HG02678 (cell line): ENCODE measurements around the gene LLGL1.
A peak's percentile ranks its signal among the peaks of the same experiment; 100 is the strongest.

ENCODE experiments used
- ATAC-seq: cut with Tn5 transposase; IDR thresholded peaks from one replicate; pipeline ENCODE4 v1.9.1; 2021; ENCODE audit warnings: mild to moderate bottlenecking, moderate library complexity; ENCODE audit not compliant: unreplicated experiment

LLGL1 gene

DNA sequence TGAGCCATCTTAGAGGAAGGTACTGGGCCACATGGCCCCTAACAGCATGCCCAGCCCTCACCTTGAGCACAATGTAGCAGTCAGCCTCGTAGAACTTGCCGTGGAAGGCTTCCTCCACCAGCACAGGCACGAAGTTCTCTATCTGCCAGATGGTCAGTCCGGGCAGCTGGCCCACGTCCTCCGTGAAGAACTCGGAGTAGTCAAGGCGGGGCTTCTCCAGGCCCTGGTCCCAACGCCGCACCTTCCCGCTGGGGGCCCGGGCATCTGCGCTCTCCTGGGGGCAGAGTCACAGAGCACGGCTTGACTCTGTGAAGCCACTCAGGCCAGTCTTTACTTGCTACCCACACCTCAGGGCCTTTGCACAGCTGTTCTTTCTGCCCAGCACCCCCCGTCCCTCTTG lies 25.8 kb downstream of the LLGL1 start:
- no peak for ATAC-seq

DNA sequence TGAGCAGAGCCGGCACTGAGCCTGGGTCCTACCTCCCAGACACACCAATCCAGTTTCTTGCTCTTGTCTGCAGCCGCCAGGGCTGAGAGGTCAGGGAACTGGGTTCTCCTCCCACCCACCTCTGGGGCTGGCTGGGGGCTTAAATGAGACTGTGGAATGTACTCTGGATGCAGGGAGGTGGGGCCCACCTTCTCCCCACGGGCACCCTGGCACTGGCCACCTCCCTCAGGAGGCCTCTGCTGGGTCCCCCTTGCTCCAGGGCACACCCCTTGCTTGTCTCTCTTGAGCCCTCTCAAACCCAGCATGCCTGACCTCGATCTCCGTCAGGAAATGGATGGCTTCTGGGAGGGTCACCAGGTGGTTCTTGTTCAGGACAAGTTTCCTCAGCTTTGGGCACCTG lies 26.7 kb downstream of the LLGL1 start:
- no peak for ATAC-seq

DNA sequence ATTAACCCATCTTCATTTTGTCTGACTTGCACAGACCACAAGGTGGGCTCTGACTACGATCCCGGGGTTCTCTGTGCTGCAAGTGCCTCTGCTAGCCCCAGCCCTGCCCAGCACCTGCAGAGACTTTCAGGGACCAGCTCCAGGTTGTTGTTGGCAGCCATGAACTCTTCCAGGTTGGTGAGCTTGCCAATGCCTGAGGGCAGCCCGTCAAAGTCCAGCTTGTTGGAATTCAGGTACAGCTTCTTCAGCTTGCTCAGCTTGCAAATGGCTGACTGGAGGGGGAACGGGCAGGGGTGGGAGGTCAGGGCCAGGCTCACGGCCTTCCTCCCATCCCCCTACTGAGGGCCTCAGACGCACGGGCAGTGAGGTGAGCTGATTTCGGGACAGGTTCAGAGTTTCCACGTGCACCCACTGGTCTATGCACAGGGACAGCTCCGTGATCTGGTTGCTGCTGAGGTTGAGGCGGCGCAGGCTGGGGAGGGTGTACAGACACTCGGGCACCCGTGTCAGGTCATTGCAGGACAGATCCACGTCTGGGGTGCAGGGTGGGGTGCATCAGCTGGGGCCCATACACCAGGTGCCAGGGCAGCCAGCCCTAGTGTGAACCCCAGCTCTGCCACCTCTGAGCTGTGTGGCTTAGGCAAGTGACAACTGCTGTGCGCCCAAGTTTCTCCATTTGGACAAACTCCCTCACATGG lies 27.9 kb downstream of the LLGL1 start:
- ATAC-seq, result no peak

DNA sequence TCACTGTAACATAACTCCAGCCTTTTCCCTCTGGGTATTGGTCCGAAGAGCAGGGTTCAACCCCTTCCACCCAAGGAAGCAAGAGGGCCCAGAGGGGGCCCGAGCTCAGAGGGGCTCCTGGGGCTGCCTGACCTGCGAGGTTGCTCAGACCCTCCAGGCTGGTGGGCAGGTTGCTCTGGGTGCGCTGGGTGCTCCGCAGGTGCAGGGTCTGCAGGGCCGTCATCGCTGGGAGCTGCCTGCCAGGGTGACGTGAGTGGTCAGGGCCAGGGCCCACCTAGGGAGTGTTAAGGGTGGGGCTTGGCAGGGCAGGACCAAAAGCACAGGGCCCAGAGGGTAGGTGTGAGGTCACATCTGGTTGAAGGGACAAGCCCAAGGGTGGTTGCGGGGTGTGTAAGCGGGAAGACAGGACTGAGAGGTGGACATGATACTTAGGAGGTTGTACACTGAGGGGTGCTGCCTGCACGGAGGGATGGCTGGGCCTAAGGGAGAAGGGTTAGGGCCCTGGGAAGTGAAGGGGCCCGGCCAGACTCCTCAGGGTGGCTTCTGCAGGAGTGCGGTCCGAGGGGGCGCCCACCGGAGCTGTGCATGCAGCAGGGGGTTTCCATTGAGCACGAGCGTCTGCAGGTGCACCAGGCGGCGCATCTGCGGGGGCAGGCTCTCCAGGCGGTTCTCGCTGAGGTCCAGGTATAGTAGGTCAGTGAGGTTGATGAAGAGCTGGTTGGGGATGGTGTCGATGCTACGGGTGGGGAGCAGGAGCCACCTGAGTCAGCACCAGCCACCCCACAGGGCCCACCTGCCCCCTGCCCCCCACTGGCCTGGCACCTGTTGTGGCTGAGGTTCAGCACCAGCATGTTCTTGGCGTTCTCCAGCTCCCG lies 28.7 kb downstream of the LLGL1 start:
- no peak for ATAC-seq

DNA sequence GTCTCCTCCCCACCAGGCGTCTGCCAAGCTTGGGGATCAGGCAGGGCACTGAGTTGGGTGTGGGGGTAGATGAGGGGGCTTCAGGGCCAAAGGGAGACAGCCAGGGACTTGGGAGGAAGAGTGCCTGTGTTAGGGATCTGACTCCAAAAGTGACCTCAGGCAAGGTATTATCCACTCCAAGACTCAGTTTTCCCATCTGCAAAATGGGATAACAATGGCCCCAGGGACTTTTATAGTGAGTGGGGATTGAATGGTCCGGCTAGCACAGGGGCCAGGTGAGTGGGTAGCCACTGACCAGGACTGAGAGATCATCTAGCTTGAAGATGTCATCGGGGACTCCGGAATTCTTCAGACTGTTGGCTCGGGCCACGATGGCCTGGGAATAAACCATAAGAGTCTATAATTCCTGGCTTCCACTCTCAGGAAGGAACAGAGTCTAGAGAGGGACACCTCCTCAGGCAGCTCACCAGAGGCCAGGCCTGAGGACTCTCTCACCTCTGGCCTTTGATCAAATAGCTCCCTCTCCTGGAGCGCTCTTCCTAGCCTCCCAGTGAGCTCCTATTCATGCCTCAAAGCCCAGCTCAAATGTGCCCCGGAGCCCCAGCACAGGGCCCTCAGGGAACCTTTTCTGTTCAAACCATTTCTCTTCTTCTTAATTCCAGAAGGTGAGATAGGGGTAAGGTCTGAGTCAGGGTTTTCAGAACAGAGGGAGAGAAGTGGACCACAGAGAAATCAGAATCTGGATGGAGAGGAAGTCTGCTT lies 29.6 kb downstream of the LLGL1 start:
- ATAC-seq, result no peak

DNA sequence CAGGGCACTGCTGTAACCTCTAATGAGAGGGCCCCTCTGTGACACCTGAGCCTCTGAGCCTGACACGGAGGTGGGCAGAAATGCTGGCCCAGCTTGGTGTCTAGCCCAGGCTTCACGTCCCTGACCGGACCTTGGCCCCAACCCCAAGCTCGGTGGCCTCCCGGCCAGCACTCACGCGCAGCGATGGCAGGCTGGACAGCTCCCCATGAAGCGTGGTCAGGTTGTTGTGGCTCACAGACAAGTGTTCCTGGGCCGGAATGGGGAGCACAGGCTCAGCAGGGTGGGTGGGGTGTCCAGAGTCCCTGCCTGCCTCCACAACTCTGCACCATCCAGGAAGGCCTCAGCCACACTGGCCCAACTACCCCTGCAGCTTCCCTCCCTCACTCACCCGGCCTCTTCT lies 30.9 kb downstream of the LLGL1 start:
- no peak for ATAC-seq

DNA sequence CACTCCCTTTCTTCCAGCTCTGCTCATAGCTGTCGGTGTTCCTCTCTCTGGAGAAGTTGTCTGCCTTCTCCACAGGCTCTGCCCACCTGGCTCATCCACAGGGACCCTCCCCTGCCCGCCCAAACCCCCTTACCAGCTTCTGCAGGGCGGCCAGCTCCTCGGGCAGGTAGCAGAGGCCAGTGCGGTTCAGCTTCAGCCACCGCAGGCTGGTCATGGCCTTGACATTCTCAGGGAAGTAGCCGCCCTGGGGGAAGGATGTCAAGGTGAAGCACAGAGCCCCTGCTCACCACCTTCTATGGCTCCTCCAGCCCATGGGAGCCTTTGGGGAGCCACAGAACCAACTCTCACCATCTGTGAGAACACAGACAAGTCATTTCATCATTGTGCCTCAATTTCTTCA lies 31.3 kb downstream of the LLGL1 start:
- no peak for ATAC-seq

DNA sequence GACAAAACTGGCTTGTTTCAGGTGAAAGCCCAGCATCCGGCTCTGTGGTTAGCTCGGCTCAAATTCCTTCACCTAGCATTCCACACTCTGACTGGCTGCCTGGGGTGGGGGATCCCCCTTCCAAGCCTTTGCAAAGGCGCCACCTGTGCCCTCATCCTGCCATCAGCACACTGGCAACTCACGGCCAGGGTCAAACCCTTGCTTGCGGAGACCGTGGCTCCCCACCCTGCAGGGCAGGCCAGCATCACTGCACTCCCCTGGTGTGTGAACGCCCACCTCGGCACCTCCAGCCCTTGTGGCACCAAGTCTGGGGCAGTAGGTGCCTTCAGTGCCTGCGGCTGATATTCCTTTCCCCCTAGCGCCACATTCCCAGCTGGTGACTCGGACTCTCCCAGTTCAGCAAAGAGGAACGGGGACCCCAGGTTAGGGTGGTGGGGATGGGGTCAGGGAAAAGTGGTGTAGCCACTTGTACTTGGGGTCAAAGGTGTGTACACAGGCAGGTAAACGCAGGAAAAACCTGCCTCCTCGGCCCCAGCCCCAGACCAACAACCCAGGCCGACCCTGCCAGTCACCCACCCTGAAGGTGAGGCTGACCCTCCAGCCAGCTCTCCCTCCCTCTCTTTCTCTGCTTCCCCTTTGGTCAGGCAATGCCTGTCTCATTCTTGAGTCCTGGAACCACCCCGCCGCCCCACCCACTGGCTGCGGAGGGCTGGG lies 32.0 kb downstream of the LLGL1 start:
- peak; percentile 4 for ATAC-seq

DNA sequence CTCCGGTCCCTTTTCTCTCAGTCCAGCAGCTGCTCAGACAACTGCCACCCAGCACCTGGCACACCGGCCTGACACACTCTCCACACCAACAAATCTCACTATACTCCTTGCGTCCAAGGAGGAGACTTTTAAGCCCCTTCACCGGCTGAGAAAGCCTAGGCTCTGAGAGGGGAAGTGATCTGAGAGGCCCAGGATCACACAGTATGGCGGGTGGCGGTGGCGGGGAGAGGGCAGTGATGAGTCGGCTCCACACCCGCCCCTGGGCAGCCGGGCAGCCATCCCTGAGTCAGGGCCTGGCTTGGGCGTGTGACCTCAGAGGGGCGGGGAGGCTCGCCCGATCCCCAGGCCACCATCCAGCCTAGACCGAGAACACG lies 32.5 kb downstream of the LLGL1 start:
- ATAC-seq, result peak; percentile 16

DNA sequence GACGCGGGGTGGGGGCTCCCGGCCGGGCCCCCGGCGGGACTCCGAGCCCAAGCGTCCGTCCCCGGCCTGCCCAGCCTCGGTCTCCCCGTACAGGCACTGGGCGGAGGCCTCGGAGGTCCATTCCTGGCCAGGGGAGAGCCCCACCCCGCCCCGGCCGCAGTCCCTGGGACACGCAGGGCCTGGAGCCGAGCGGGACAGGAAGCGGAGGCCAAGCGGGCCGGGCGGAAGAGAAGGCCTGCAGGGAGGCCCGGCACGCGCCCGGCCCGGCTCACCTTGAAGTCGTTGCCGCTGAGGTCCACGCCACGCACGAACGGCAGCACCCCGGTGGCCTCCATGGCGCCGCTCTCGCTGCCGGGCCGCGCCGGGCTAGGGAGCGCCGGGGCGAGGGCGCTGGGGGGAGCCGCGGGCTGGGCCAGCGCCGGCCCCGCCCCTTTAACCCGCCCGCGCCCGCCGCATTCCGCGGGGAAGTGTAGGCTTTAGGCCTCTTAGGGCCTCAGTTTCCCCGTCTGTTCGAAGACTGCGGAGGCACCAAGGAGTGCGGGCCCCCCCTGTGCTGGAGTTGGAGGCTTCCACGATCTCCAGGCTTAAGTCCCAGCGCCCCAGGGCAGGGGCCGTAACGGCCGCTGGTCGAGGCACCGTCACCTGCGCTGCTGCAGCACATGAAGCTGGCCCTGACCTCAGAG lies 33.1 kb downstream of the LLGL1 start, which contains the start of gene FLII:
TSS of gene FLII (minus strand) at position 383 of the 683 bp plus-strand sequence. CDS start at position 335, 48 bp downstream.
- ATAC-seq, result peak; percentile 30

DNA sequence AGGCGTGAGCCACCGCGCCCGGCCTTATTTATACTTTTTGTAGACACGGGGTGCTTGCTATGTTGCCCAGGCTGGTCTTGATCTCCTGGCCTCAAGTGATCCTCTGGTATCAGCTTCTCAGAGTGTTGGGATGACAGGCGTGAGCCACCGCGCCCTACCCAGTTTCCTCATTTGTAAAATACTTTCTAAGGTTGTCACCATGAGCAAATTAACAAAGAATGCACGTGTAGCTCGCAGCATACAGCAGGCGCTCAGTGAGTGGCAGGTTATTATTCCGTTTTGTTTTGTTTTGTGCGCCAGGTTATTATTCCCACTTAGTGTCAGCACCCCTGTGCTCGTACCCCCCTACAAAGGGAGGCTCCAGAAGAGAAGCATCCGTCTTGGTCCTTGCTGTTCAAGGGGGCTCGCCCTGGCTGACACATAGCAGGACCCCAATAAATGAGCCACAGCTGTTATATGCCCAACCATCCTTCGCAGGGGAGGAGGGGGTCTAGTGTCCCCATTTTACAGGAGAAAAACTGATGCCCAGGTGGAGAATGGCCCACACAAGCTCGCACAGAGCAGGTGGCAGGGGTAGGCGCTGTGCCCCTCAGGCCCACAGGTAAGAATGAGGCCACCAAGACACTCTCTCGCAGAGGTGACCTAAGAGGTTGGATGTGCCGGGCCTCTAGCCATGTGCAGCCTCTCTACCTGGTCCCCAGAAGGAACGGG lies 34.3 kb downstream of the LLGL1 start:
- no peak for ATAC-seq

DNA sequence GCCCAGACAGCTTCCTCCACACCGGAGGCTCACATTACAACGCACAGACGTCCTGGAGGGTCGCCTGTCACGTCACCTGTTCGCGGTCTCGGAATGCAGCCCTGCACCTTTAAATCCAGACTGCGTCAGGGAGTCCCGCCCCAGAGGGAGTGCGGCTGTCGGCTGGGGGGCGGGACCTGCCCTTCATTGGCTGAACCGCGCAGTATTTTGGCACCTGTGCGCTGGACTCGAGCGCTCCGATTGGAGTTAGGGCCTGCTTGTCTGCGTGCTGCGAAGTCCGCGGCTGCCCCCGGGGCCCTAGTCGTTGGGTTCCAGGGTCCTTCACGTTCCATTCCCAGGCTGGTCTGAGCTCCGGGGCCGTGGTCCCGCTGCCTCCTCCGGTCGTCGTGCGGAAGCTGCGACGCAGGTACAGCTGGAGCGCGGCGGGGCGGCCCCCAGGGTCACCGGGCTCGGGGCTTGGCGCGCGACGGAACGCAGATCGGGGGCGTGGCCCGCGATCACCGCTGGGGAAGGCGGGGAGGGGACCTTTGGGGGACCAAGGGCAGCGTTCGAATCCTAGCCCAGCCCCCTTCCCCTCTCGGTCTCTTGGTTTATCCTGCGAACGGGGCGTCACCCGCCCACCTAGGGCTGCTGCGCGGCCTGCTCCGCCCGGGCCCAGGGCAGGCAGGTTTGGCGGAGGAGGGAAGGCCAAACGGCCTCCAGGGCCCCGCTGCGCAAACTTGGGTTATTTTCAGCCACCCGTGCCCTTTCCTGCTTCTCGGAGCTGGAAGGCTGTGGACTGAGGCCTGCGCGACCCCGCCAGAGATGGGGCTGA lies 35.1 kb downstream of the LLGL1 start, which contains the start of gene MIEF2:
TSS of gene MIEF2 (plus strand) at position 331 of the 814 bp plus-strand sequence. CDS start 2,059 bp downstream, outside the sequence.
- peak; percentile 81 for ATAC-seq

DNA sequence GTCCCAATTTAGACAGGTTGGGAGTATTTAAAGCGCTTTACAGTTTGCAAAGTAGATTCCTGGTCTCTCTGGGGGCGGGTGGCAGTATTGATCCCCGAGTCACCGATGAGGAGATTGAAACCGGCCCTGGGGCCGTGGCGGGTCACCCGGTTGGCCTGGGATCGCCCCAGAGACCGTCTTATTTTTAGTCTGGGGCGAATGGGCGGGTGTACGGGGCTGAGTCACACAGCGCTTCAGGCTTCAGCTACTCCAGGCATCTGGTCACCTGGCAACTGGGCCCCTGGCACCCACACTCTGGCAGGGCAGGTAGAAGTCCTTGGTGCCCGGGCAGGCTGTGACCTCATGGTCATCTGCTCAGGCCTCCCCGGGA lies 35.7 kb downstream of the LLGL1 start:
- ATAC-seq, result no peak

DNA sequence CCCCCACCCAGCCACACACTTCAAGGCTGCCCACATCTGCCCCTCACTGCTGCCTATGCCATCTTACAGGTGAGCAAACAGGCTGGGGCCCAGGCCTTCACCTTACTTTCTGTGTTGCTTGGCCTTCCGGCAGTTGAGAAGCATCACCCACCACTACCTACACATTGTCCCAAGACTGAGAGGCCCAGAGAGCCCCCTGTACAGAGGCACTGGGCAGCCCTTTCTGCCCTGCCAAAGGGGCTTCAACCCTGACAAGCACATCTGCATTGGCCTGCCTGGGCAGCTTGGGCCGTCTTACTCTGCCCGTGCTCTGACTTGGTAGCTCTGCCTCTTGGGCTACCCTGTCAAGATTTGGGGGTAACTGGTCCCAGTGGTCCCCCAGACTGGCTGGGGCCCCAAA lies 36.2 kb downstream of the LLGL1 start:
- ATAC-seq, result no peak

DNA sequence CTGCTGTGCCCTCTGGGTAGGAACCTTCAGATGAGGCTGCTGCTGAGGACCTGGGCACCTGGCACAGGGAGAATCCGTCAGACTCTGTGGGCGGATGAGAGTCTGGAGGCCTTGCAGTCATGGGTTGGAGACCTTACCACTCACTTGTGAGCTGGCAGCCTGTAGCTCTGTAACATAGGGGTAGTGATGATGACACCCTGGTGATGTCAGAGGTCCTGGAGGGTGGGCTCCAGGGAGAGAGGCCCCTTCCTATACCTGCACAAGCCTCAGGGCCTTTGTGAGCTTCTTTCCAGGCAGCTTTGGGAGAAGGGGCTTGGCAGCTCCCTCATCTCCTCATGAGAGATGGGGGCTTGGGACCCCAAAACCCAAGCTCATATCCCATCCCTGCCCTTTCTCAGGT lies 36.7 kb downstream of the LLGL1 start:
- ATAC-seq, result no peak

DNA sequence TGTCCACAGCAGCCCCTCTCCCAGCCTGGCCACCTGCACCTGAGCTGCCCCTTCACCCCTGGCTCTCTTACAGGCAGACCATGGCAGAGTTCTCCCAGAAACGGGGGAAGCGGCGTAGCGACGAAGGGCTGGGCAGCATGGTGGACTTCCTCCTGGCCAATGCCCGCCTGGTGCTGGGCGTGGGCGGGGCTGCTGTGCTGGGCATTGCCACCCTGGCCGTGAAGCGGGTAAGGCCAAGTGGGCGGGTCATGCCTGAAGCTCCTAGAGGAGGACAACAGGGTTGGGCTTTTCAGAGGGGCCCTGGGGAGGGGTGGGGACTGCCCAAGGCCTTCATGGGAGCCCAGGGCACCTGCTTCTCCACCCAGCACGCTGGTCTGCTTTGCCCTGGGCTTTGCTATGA lies 37.2 kb downstream of the LLGL1 start:
- ATAC-seq, result no peak

DNA sequence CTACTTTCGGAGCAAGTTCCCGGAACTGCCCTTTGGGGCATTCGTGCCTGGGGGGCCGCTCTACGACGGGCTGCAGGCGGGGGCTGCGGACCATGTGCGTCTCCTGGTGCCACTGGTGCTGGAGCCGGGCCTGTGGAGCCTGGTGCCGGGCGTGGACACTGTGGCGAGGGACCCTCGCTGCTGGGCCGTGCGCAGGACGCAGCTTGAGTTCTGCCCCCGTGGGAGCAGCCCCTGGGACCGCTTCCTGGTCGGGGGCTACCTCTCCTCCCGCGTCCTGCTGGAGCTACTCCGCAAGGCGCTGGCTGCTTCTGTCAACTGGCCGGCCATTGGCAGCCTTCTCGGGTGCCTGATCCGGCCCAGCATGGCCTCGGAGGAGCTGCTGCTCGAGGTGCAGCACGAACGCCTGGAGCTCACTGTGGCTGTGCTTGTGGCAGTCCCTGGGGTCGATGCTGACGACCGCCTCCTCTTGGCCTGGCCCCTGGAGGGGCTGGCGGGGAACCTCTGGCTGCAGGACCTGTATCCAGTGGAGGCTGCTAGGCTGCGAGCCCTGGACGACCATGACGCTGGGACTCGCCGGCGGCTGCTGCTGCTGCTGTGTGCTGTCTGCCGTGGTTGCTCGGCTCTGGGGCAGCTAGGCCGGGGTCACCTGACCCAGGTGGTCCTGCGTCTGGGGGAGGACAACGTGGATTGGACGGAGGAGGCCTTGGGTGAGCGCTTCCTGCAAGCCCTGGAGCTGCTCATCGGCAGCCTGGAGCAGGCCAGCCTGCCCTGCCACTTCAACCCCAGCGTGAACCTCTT lies 38.6 kb downstream of the LLGL1 start:
- no peak for ATAC-seq

DNA sequence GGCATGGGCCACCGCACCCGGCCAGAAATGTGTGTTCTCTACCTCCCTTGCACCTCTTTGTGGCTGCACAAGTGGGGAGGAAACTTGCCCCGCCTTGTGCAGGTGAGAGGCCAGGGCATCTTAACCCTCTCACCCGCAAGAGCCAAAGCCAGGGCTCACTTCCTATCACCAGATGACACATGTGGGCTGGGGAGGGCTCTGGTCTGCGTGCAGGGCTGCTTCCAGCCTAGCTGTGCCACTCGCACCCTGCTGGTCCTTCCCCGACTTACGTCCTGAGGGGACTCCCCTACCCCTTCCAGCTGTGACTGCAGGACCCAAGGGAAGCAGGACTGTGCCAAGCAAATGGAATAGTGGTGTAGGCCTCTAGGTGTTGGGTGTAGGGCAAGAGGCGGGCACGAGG lies 41.9 kb downstream of the LLGL1 start:
- ATAC-seq, result no peak
